ENCODE results near the gene TOPBP1. TPM values are rescaled to one million over a fixed set of nuclear protein-coding genes. Genes with fewer than 3 reads are reported as not detected.
"Not testable (repeated sequence)": the region's sequence is repeated elsewhere in the genome, so short reads cannot be mapped to it uniquely, and the experiment has no call there.

Gene TOPBP1
- polyA plus RNA-seq, 12 donors, result 18.0 to 57.8 (median 32.1) TPM; not detected in 1

DNA sequence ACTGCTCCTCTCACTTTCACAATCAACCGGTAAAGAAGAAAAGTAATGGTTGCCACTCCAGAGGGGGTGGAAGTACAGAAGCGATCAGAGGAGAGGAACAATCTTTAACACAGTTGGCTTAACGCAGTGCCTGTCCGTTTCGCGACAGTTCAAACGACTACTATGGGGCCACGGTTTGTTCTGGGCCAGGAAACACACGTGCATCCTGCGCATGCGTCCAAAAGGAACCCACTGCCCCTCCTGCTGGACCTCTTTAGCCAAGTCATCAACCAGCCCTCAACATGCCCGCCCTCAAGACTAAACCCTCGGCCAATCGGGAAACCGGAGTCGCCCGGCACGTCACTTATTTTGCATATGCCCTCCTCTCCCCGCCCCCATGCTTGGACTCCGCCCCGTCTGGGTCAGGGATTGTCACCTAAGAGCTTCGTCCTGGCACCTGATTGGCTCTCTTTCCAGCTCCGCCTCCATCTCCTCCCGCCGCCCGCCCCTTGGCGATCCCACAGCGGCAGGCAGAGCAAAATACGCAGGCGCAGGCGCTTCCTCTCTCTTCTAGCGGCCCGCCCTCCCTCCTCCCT lies 88.6 kb downstream of the TOPBP1 start:
- peak; percentile 100 for DNase-seq

DNA sequence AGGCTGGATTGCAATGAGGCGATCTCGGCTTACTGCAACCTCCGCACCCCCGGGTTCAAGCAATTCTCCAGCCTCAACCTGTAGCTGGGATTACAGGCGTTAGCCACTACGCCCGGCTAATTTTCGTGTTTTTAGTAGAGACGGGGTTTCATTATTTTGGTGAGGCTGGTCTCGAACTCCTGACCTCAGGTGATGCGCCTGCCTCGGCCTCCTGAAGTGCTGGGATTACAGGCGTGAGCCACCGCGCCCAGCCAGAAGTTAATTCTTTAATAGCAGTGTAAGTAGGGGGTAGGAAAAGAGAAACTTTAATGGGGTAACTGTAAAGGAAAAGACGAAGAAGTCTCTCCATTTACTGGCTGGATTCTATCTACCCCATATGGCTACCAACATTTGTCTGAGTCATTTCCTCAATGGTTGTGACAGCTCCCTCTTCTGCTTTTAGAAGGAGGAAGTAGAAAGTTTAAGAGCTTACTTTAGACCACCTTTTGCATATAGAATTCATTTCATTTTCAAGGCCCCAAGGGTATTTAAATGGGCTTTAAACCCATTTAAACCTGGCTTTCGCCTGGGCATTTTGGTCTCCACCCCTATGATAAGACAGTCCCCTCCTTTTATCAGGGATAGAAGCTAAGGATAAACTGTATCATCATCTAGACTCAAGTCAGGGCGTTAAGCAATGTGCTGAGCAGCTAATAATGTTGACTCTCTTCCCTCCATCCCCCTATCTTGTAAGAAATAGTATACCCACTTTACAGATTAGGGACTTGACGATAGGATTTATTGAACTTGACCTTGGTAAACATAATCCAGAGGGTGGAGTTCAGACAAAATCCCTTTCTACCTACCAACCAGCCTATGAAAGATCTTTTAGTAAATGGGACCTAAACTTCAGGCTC lies 89.3 kb downstream of the TOPBP1 start:
- no peak for DNase-seq

GRCh38 chr3:133570937-133571320 lies 90.8 kb downstream of the TOPBP1 start:
- DNase-seq, result no peak

DNA sequence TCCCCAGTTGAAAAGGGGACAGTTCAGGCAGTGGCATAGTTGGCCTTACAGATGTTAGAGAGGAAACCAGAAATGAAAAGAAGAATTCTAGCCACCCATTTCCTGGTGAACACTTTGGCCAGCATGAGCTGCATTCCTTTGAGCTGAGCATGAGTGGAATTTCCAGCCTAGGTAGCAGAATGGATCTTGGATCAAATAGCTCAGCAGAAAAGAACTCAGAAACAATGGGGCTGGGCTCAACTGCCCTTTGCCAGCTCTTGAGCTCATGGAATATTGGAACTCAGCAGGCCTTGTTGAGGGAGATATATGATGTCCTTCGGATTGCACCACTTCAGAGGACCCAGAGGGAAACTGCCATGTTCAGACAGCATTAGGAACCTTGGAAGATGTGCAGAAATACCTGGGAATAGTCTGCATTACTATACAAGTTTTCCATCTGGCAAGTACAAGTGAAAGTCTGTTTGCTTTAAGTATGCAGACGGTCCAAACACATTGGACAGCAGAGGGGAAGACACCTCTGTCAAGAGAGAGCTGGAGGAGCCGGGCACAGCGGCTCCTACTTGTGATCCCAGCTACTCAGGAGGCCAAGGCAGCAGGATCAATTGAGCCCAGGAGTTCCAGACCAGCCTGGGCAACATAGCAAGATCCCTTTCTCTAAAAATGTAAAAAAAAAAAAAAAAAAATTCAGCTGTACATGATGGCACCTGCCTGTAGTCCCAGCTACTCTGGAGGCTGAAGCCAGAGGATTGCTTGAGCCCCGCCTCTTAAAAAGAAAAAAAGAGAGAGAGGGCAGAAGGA lies 91.4 kb downstream of the TOPBP1 start:
- DNase-seq, result peak; percentile 69

DNA sequence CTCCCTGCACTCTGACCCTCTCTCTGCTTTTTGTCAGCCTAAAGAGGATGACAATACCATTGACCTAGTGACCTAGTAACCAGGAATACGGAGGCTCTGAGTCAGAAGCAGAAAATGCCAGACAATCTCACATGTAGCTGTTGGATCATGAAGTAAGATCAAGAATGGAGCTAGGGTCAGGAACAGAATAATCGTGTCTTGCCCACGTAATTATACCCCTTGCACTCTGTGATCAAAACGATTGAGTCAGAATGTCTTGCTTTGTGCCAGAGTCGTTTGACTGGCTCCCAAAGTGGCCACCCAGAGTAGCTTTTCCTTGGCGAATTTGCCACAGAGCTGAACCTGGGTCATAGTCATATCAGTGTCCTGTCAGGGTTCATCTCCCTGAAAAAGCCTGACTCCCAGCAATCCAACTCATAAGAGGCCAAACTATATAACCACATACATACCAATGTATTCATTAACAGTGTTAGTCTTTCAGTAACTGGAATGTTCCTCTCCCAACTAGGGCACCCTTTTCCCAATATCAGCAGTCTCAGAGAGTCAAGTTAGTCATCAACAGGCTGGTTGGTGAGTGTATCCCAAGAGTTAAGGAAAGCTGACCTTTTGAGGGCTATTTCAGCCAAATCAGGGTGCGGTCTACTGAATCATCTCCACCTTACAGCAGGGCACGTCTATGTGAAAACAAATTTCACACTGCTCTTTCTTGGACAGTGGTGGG lies 93.3 kb downstream of the TOPBP1 start:
- DNase-seq, result no peak

GRCh38 chr3:133563816-133564215 lies 97.9 kb downstream of the TOPBP1 start:
- DNase-seq, result no peak

DNA sequence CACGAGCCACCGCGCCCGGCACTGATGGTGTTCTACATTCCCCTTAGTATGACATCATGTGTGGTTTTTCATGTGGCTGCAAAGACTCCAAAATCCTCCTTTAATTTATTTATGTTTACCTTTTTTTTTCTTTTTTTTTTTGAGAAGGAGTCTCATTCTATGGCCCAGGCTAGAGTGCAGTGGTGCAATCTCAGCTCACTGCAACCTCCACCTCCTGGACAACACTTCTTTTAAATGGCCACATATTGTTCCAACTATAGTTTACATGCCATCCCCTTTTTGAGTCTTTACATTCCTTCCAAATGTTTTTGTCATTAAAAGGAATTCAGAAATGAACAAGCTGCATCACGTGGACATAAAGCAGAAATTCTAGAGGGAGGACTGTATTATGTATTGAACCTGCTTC lies 98.6 kb downstream of the TOPBP1 start:
- no peak for DNase-seq

DNA sequence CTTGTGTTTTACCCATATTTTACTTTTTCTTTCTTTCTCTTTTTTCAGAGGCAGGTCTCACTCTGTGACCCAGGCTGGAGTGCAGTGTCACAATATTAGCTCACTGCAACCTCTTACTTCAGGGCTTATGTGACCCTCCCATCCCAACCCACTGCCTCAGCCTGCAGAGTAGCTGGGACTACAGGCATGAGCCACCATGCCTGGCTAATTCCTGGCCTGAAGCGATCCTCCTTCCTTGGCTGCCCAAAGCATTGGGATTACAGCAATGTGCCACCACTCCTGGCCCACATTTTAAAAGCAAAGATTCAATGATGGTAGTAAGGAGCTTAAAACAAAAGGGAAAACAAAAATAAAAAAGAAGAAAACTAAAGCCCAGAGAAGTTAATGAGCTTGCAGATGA lies 99.4 kb downstream of the TOPBP1 start:
- DNase-seq, result no peak

GRCh38 chr3:133561679-133562078 lies 100.1 kb downstream of the TOPBP1 start:
- DNase-seq, result no peak

DNA sequence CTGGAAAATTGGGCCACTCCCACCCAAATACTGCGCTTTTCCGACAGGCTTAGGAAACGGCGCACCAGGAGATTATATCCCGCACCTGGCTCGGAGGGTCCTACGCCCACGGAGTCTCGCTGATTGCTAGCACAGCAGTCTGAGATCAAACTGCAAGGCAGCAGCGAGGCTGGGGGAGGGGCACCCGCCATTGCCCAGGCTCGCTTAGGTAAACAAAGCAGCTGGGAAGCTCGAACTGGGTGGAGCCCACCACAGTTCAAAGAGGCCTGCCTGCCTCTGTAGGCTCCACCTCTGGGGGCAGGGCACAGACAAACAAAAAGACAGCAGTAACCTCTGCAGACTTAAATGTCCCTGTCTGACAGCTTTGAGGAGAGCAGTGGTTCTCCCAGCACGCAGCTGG lies 110.2 kb downstream of the TOPBP1 start:
- not testable (repeated sequence) for DNase-seq

Other genes with a start within 250 kb of the TOPBP1 start
- 100 to 1,000 TPM in 10 of 12 donors, 10 to 100 TPM in 1, not detected in 1; 99.8 to 174 (median 159) TPM for gene CDV3, start 88.3 kb downstream of the TOPBP1 start, polyA plus RNA-seq (ENCODE audit: insufficient read length in 12 of 12)
- gene TF, start 84.5 kb upstream of the TOPBP1 start, polyA plus RNA-seq (ENCODE audit: insufficient read length in 12 of 12), result 10 to 100 TPM in 1 of 12 donors, 1 to 10 TPM in 9, not detected in 2; 3.0 to 91.2 (median 6.2) TPM
- 10 to 100 TPM in 11 of 12 donors, not detected in 1; 17.9 to 47.2 (median 34.1) TPM for gene SRPRB, start 143.9 kb upstream of the TOPBP1 start, polyA plus RNA-seq (ENCODE audit: insufficient read length in 12 of 12)
- gene RAB6B, start 233.9 kb upstream of the TOPBP1 start, polyA plus RNA-seq (ENCODE audit: insufficient read length in 12 of 12), result 10 to 100 TPM in 3 of 12 donors, 1 to 10 TPM in 8, not detected in 1; 6.6 to 23.0 (median 9.0) TPM